ENCODE results near the gene POLG.
A peak's percentile ranks its signal among the peaks of the same experiment; 100 is the strongest.

POLG gene

DNA sequence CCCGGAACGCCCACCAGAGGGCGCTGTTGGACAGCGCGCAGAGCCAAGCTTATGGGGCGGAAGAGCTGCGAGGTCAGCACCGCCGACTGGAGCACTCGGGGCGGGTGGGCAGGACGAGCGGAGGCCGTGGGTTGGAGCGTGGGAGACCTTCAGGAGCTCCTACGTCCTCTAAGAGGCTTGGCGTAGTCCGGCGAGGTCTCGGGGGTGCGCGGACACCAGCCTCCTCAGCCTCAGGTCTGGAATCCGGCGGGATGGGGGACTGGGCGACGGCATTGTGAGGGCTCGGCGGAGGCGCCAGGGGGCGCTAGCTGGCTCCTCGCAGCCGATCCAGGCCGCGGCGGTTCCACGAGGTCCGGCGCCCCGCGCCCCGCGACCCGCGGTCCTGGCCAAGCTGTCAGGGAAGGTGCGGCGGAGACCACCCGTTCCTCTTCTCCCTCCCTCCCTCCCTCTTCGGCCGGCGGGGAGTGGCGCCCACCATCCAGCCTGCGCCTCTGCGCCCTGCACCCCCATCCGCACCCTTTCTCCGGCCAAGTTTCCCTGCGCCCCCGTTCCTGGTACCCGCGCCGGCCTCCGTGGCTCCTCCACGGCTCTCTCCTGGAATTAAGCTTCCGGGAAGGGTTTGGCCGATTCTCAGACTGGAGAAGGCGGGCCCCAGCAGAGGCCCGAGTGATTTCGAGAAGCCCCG is 24.3 kb upstream of the POLG start:
- DNase-seq, result peak; percentile 95

DNA sequence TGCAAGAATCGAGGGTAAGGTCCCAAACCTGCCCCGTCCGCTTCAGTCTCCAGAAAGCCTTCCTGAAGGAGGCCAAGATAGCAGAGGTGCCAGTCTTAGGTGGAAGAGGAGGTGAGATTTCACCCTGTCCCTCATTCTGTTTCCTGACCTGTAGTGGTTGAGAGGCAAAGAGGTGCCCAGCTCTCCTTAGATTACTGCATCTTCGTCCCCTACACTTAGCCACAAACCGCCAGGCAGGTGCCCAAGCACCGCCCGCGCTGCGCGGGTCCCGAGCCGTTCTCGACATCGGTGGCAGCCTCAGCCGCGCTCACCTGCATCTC is 23.8 kb upstream of the POLG start:
- DNase-seq, result no peak

DNA sequence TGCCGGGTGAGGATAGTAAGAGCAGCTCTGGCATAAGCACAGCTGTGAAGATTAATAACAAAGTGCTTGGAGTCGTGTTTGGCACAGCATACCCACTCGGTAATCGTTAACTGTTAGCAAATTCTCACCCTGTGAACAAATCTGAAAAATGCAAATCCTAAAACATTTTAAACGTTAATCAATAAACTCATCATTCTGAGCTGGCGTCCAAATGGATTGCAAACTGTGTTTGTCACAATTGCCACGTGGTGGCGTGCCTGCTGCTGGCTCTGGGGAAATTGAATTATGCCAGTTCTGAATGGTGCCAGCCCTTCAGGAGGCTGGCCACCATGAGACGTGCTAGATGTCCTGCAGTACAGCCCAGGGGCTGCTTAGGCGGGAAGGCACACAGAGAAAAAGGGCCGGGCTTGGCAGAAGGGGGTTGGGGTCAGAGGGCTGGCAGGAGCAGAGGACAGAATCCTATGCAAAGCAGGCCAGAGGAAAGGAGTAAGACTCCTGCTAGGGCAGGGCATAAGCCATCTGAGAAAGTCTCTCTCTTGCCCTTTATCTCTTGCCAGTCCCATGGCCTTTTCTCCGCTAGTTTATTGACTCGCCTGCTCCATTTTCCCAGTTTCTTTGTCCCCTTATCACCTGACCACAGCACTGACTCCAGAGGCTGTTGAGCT is 22.1 kb upstream of the POLG start:
- no peak for DNase-seq

DNA sequence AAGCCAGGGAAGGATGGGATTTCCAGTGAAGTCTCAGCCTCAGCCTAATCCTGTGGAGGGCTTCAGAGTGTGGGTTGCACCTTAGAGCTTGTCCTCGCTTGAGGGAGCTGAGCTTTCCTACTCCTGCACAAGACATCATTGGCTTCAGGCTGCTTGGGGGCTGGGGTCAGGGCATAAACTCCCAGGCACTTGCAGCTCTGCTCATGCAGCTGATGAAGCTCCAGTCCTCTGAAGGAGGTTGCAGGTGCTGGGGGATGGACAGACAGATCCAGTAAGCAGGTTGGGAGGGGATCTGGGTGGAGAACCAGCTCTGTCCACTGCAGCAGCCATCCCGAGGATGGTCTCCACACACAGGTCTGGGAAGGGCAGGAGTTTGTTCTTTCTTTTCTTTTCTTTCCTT is 19.4 kb upstream of the POLG start:
- DNase-seq, result no peak

DNA sequence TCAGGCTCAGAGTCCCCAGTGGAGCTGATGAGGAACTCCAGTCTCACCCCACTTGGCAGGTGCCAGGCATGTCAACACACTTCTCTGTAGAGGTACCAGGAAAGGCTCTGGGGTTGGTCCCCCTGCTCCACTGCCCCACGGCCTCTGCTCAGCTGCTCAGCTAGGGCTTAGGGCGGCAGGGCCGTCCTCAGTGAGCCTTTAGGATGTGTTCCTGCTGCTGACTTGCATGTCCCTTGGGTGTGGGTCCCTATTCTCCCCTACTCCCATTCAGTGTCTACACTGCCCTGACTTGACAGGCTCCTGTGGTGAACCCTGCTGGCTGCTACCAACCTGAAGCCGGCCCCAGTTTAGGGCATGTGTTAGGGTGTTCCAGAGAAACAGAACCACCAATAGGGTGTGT is 17.9 kb upstream of the POLG start:
- DNase-seq, result no peak

DNA sequence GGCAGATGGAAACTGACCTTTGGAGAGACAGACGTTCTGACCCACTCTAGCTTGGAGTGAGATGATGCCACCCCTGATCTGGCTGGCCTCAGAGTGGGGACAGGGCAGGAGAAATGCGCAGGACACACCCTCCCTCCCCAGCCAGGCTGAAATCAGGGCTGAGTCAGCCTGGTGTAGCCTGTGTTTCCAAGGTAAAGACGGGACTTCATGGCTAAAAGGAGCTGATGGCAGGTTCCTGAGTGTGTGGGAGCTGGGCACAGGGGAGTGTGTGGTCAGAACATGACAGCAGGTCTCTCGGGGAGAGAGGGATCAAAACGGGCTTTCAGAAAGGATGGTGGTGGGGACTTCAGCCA is 14.6 kb upstream of the POLG start:
- DNase-seq, result no peak

DNA sequence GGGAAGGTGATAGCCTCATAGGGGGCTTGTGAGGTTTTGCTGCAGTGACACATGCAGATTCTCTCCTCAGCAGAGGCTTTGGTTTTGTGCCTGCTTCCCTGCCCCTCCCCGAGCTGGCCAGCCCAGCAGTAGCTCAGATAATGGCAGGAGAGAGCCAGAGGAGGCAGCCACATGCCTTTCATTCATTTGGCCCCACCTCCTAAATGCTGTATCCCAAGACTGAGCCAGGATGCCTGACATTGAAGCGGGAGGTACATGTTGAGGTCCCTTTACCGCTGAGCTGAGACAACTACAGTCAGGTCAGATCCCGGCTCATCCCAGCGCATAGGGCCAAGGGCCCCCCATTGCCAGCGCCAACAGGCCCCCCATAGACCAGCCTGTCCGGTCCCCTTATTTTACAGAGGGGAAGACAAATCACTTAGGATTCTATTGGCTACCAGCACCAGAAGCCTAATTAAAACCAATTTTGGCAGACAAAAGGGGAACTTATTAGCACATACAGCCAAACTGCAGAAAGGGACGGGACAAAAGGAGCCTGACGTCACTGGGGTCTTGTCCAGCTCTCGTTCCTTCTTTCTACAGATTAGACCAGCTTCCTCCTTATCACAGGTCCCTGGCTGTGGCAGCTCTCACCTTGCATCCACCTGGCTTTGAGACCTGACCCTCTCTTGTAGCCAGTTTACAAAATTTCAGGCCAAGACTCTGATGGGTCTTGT is 12.1 kb upstream of the POLG start:
- DNase-seq, result no peak

DNA sequence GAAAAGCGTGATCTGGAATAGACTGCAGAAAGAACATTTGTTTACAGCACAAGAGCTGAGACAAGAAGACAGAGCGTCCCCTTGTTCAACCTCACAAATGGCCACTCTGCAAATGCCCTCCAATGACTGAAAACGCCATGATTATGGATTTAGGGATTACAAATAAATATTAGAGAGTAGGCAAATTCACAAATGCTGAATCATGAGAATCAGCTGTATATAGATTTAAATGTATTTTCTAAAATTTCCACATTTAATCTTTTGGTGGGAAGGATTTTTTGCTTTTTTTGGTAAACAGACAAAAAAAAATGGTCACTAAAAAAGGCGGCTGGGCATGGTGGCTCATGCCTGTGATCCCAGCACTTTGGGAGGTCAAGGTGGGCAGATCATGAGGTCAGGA is 10.6 kb upstream of the POLG start:
- DNase-seq, result no peak

DNA sequence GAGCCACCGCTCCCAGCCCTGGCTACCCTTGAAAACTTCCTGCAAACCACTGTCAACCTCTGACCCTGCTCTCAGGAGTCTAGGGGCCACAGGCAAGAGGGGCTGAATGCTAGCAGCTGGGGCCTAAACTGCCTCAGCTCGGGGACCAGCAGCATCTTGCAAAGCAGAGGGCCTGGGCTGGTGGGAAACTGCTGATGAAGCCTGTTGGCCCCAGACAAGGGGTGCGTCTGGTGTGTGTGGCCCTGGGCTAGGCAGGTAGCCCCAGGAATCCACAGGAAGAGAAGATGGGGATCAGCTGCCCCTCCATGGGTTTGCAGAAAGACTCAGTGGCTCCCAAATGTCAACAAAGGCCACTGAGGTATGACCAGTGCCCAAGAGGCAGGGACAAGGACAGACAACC is 8.2 kb upstream of the POLG start:
- DNase-seq, result no peak

DNA sequence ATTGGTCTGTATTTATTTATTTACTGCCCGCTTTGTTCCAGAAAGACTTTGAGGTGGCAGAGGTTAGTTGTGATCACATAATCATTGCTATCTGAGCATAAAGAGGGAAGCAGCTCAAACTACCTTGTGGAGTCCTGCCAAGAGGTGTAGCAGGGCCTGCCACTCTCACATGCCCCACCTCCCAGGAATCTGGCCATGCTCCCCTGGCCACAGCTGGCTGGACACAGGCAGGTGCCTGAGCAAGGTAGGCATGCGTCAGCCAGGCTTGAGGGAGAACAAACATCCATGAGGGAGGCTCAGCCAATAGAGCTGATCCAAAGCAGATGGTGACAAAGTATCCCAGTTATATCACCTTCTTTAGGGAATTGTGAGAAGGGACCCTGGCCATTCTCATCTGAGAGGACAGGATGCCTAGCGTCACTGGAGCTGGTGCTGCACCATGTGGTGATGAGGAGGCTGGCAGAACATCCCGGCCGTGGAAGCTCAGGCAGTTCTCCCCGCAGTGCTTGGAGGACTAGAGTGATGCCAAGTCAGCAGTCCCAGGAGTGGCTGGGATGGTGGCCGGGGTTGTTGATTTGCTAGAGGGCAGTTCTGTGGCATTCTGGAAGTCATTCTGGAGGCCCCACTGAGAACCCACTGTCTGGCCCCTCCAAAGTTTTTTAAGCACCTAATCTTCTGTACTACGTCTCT is 6.8 kb upstream of the POLG start:
- DNase-seq, result no peak

DNA sequence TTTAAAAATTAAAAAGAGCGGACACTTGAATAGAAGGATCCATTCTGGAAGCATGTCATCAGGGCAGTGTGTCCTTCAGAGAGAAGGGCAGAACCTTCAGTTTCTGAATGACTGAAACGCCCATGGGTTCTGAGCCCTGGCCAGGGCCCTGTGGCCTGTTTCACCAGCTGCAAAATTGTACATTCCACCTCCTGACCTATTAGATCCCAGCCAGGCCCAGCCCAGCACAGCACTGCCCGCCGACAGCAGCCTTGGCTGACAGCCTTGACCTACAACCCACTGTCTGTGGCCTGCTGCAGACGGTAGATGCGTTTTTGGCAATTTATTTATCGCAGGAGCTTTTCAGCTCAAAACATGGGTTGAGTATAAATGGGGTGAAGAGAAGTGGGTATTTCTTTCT is 5.9 kb upstream of the POLG start:
- DNase-seq, result no peak

DNA sequence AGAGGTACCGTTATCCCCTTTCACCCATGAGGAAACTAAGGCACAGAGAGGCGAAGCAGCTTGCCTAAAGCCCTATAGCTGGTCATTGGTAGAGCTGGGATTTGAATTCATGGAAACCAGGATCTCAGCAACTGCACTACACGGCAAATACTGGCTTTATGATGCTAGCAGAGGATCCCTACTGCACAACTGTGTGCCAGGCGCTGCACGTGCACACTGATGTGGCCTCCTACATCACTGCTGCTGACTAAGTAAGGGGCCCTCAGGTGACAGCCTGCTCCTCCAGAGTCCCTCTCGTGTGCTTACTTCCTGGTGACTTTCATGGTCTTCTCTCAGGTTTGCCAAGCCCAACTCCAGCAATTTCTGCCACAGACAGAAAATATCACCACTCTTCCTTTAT is 3.4 kb upstream of the POLG start:
- no peak for DNase-seq

DNA sequence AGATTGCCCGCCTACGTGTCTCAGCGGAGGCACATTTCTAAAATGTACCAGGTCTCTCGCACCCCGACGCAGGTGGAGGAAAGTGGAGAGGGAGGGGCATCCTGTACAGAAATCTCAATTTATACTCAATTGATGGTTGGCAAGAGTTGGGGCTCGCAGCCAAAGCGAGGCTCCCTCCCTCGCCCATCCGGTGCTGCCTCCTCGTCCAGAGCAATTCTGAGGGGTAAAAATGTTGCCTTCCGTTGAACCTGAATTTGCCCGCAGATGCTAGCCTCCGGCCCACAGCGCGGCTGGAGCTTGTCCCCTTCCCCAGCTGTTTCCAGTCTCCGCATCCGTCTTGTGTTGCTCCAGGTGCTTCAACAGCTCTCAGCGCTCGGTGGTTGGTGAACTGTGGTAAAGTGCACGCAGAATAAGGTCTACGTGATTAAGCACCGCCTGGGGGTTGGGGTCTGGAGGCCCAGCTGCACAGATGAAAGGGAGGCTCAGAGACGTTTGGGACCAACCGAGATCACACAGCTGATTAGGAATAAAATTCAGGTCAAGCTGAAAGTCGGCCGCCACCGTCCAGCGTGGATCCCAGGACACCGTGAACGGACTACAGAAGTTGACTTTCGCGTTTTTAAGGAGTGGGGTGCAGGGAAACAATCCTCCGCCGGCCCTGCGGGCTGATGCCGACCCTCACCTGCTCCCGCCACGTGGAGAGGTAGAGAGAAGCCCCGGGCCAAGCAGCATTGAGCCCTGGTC is 846 bp upstream of the POLG start:
- no peak for DNase-seq

DNA sequence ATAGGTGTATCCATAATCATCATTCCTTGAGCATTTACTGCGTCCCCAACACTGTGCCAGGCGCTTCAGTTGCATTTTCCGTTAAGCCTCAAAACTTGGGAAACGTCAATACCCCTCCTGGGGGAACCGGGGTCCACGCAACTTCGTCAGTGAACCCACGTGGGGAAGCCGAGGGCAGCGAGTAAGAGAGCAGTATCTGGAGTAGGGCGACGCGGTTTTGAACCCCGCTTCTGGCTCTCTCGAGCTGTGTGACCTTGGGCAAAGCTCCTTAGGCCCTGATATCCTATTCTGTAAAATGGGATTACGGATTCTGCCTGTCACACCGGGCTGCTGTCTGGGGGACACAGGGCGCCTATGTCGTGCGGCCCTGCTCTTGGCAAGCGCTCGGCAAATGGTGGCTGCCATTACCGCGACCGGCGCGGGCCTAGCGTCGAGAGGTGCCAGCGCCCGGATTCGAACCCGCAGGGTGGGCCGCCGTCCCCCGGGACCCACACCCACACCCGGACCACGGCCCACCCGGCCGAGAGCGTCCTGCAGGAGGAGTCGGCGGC is 590 bp downstream of the POLG start:
- no peak for DNase-seq

DNA sequence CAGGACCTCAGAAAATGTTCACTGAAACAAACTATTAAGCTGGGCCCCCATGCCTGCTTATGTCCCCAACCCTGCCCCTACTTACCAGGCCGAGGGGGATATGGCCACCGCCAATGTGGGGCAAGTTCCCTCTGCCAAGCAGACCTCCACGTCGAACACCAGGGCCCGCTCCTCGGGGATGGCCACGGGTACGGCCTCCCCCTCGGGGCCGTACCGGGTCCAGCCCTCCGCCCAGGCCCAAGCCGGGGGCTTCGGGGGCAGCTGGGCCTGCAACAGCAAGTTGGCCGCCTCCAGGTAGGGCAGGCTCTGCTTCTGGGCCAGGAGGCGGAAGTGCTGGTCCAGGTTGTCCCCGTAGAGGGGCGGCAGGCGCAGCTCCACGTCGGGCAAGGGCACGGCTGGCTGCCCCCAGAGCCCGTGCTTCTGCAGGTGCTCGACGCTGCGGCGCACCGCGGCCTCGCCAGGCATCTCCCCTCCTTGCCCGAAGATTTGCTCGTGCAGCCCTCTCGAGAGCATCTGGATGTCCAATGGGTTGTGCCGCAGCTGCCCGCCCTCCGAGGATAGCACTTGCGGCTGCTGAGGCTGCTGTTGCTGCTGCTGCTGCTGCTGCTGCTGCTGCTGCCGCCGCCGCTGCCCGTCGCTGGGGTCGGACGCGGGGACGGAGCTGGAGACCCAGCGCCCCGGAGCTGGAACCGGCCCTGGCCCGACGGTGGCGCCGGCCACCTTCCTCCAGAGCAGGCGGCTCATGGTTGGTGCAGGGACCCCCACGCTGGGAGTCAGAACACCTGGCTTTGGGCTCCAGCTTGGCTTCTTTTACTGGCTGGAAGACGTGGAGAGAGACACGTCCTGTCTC is 1.4 kb downstream of the POLG start:
- DNase-seq, result no peak

DNA sequence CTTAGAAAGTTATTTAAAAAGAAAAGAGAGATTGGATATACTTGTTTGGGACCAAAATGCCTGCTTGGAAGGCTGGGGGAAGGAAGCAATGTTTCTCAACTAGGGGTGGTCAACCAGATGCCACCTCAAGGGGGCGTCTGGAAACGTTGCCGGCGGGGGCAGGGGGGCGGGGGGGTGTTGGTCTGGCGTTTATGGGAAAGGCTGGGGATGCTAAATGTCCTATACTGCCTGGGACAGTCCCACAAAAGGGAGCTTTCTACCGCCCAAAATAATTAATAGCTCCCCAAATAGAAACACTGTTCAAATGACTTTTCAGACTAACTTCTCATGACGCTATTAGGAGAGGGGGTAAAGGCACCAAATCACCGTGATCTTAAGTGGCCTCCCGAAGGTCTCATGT is 2.2 kb downstream of the POLG start:
- no peak for DNase-seq

DNA sequence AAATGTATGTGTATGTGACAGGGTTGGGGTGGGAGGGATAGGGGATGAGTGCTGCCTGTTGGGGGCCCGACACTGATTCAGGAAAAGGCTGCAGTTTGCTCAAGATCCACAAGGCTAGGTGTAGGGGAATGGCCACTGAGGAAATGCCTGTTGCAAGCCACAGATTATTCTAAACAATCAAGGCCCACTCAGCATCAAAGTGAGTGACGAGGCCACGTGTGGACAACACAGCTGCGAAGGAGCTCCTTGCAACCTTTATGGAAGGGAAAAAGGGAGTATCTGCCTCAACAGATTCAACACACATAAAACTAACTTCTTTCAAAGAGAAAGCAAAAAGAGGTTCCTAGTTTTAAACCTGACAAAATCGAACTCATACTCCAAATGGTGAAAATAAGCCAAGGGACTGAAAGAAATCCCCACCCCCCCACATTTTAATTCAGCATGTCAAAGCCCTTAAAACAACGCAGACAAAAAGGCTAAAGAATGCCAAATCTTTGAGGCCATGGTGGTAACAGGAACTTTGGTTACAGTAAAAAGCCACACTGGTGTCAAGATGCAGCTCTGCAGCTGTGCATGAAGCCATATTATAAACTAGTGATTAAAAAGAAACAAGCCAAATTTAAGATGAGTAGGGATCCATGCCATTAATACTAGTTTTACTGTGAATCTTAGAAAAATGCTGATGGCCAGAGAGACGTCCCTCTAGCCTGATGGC is 3.6 kb downstream of the POLG start:
- no peak for DNase-seq

DNA sequence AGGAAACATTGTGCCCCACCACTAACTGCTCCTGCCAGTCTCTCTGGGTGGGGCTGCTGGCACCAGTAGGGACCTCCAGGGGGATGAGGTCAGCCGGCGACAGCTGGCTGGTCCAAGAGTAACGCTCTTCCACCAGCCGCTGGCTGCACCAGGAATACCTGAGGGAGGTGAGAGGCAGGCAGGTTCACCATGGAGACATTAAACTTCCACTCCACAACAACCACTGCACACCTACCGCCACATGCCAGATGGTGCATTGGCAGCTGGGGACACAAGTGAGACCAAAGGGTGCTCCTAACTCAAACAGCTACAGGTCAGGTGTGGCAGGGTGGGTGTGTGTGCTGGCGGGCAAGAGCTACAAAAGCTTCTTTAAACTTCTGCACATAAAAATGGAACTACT is 4.5 kb downstream of the POLG start:
- DNase-seq, result no peak

DNA sequence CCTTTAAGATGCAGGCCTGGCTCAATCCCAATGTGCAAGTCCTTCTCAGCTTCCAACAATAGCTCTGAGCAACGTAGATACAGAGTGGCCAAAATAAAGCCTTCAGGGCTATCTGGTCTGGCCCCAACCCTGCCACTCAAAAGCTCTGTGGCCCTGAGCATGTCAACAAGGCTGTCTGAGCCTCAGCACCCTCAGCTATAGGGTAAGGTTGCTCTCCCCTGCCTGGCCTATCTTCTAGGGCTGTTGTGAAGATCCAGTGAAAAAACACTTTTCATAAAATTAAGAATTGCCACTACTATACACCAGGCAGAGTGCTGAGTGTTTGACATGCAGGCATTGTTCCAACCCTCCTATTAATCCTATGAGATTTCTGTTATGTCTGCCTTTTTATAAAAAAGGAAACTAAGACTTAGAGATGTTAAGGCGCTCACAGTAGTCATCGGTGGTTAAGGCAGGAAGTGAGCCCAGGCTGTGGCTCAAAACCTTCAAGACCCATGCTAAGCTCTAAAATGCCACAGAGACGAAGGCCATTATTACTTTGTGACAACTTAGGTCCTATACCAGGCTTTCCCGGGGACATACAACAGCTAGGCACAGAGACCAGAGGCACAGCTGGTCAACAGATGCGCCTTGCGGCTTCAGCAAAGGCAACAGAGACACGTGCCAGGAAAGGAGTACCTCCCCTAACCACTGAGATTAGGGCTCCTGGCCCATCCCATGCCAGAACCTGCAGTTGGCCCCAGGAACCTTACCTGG is 5.1 kb downstream of the POLG start:
- DNase-seq, result no peak

Data from right kidney (tissue), 1 donor.